ENCODE data around the gene C1QL1. TPM values are rescaled to one million over a fixed set of nuclear protein-coding genes. Genes with fewer than 3 reads are reported as not detected.

C1QL1 gene
- total and polyA plus RNA-seq, 9 of the 15 experiments (the other 6 are each of a cell fraction or from before 2014, with no cell fraction given): 0.07 to 0.12 (median 0.09) TPM; not detected in 6

DNA sequence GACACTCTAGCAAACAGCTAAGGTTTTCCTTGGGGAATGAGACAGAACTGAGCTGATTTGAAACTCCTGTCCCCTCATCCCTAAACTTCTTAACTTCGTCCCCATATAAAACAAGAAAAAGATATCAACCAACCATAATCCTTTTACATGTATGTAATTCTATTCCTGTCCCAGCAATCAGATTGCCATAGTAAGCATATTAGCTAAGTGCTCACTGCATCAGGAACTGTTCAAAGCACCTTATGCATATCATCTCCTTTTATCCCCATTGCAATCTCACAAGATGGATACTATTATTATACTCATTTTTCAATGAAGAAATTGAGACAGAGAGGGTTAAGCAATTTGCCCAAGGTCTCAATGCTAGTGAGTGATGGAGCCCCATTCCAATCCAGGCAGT lies 27.3 kb downstream of the C1QL1 start:
- Histone ChIP-seq H3K4me2 (ENCODE audit: insufficient read depth, low read length) (no peak overlapping the region), H3K27ac (ENCODE audit: extremely low read depth, low read depth, low read length) (no peak overlapping the region), H3K4me3 (no peak overlapping the region), H3K9me3 (replicated peaks; ENCODE audit: control insufficient read depth, insufficient read depth, low read depth, low read length) (no peaks in the 10 kb centered on the region), H3K79me2 (ENCODE audit: control insufficient read depth, insufficient read depth, low read length) (peaks cover 69% of the 10 kb centered on the region), H3K36me3 (ENCODE audit: control insufficient read depth, insufficient read depth, low read length) (peaks cover 72% of the 10 kb centered on the region), H4K20me1 (replicated peaks; ENCODE audit: control insufficient read depth, insufficient read depth, low read length) (no peaks in the 10 kb centered on the region), H3K27me3 (ENCODE audit: control insufficient read depth in 2 of 2, insufficient read depth in 2 of 2, low read length in 2 of 2) (no peaks in the 10 kb centered on the region), H2AFZ (ENCODE audit: low read depth, low read length) (no peak overlapping the region), H3K4me1 (replicated peaks in 1 of 2; ENCODE audit: control insufficient read depth in 2 of 2, insufficient read depth in 2 of 2, low read length in 2 of 2) (peaks cover 0 to 14% of the 10 kb centered on the region in 2 experiments; a peak in 2 of 5 replicates), H3K9me1 (ENCODE audit: control insufficient read depth, insufficient read depth, low read length) (no peaks in the 10 kb centered on the region), H3K9ac (ENCODE audit: insufficient read depth in 1 of 2, low read depth in 2 of 2, low read length in 2 of 2) (no peak overlapping the region)
- no peak for ATAC-seq
- in situ Hi-C loops (cut with MboI): no loop called here
- no TSS peak for BruUV-seq (replicated peaks)
- ChIA-PET CTCF (ENCODE audit: low intra/inter-chr PET ratio) (no interaction called here), POLR2A (interaction anchor here (0.6 to 1.5 kb wide), 3 partner anchors 10 to 83 kb away, joined by 3 to 7 read pairs (median 3); no protein-coding TSS in a partner anchor)
- TF ChIP-seq NCOA6 (IDR thresholded peaks at IDR 0.05) (no peak), ZNF316 (IDR thresholded peaks at IDR 0.05) (peak; percentile 31; the same call in 1 of the 2 replicates)
- TF ChIP-seq, protein P1, sequence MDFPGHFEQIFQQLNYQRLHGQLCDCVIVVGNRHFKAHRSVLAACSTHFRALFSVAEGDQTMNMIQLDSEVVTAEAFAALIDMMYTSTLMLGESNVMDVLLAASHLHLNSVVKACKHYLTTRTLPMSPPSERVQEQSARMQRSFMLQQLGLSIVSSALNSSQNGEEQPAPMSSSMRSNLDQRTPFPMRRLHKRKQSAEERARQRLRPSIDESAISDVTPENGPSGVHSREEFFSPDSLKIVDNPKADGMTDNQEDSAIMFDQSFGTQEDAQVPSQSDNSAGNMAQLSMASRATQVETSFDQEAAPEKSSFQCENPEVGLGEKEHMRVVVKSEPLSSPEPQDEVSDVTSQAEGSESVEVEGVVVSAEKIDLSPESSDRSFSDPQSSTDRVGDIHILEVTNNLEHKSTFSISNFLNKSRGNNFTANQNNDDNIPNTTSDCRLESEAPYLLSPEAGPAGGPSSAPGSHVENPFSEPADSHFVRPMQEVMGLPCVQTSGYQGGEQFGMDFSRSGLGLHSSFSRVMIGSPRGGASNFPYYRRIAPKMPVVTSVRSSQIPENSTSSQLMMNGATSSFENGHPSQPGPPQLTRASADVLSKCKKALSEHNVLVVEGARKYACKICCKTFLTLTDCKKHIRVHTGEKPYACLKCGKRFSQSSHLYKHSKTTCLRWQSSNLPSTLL (IDR thresholded peaks at IDR 0.05): no peak
- 75% methylated on average over 1 of the region's 1 CpG for WGBS (ENCODE audit: insufficient coverage, low coverage, missing lambda C conversion rate)
- no peak for DNase-seq (ENCODE audit: extremely low read depth in 1 of 4, low spot score in 3 of 4)
- intact Hi-C loops (cut with micrococcal nuclease): no loop called here
- FAIRE-seq: no peak

DNA sequence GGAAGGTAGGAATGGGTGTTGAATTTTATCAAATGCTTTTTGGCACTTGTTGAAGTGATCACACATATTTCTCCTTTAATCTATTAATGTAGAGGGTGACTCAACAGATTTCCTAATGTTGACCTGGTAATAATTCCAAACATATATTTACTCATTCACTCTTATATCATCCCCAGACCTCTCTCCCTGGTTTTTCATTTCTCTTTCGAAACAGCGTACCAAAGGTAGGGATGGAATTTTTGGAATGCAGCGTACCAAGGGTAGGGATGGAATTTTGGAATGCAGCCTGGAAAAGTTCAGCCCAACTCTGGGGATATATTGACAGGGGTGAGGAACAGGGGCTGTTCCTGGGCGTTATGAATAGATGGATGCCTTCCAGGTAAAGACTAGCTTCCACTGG lies 27.8 kb downstream of the C1QL1 start:
- no peak for ATAC-seq
- DNase-seq (ENCODE audit: extremely low read depth in 1 of 4, low spot score in 3 of 4): no peak
- Histone ChIP-seq H3K9ac (ENCODE audit: insufficient read depth in 1 of 2, low read depth in 2 of 2, low read length in 2 of 2) (no peak overlapping the region), H4K20me1 (replicated peaks; ENCODE audit: control insufficient read depth, insufficient read depth, low read length) (no peaks in the 10 kb centered on the region), H3K79me2 (ENCODE audit: control insufficient read depth, insufficient read depth, low read length) (peaks cover 64% of the 10 kb centered on the region), H3K9me3 (replicated peaks; ENCODE audit: control insufficient read depth, insufficient read depth, low read depth, low read length) (no peaks in the 10 kb centered on the region), H3K27ac (ENCODE audit: extremely low read depth, low read depth, low read length) (no peak overlapping the region), H3K36me3 (ENCODE audit: control insufficient read depth, insufficient read depth, low read length) (peaks cover 76% of the 10 kb centered on the region), H3K9me1 (ENCODE audit: control insufficient read depth, insufficient read depth, low read length) (no peaks in the 10 kb centered on the region), H3K4me1 (replicated peaks in 1 of 2; ENCODE audit: control insufficient read depth in 2 of 2, insufficient read depth in 2 of 2, low read length in 2 of 2) (peaks cover 0 to 10% of the 10 kb centered on the region in 2 experiments; a peak in 2 of 5 replicates), H3K27me3 (ENCODE audit: control insufficient read depth in 2 of 2, insufficient read depth in 2 of 2, low read length in 2 of 2) (no peaks in the 10 kb centered on the region), H3K4me2 (ENCODE audit: insufficient read depth, low read length) (no peak overlapping the region), H2AFZ (ENCODE audit: low read depth, low read length) (no peak overlapping the region), H3K4me3 (no peak overlapping the region)
- ChIA-PET CTCF (ENCODE audit: low intra/inter-chr PET ratio) (no interaction called here), POLR2A (interaction anchor here (0.6 to 1.5 kb wide), 3 partner anchors 9 to 211 kb away, joined by 3 to 7 read pairs (median 4); no protein-coding TSS in a partner anchor)
- TF ChIP-seq KAT8 (IDR thresholded peaks at IDR 0.05; ENCODE audit: low read depth) (no peak), SIN3B (IDR thresholded peaks at IDR 0.05; ENCODE audit: low read depth) (no peak), ZC3H8 (IDR thresholded peaks at IDR 0.05) (no peak), BACH1 (tag; IDR thresholded peaks at IDR 0.05) (no peak)
- 92% methylated on average over 4 of the region's 4 CpGs for WGBS (ENCODE audit: insufficient coverage, low coverage, missing lambda C conversion rate)
- in situ Hi-C loops (cut with MboI): no loop called here
- no TSS peak for BruUV-seq (replicated peaks)
- intact Hi-C loops (cut with micrococcal nuclease): no loop called here
- no peak for FAIRE-seq

Measured in K562 (cell line).